ENCODE data around the gene SLC30A5. TPM values are rescaled to one million over a fixed set of nuclear protein-coding genes. Genes with fewer than 3 reads are reported as not detected.

The SLC30A5 gene
- total and polyA plus RNA-seq, 2 donors (not counting 1 experiment from before 2014, with no cell fraction given), result 12.5 to 35.8 TPM

DNA sequence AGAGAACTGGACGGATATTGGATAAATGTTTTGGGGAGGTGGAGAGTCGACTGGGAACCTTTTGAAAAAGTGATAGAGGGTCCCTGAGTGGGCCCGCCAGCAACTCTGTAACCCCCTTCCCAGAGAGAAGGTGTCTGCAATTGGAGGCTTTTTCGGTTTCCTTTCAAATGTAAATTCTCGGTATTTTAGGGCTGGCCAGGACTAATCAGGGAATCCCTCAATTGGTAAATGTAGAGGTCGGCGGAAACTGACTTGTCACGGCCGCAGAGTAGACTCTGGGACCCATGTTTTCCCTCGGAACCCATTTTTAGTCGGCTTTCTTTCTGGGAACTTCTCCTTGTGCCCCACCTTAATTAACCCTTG, 73.7 kb downstream of the SLC30A5 start:
- no peaks in the 10 kb centered on the region for H3K27me3 Mint-ChIP-seq
- intact Hi-C loops (cut with micrococcal nuclease), result loop anchor here (1.0 to 5.0 kb wide), 6 partner anchors 22 to 950 kb away; partner anchors contain the start of genes CENPH and PIK3R1
- Histone ChIP-seq H3K9ac (ENCODE audit: low read length) (peak overlapping the region; percentile 81), H3K27ac (ENCODE audit: low read length in 2 of 2) (peak overlapping the region; percentile 55 to 74), H3K36me3 (replicated peaks in 1 of 2; ENCODE audit: control extremely low read depth in 1 of 2, control insufficient read depth in 1 of 2, extremely low read depth in 1 of 2, insufficient read depth in 2 of 2, low read length in 1 of 2) (peaks cover 0 to 7% of the 10 kb centered on the region in 2 experiments), H4K20me1 (ENCODE audit: control insufficient read depth, insufficient read depth, low read length, poor library complexity, severe bottlenecking) (no peaks in the 10 kb centered on the region), H3K9me3 (ENCODE audit: control extremely low read depth in 1 of 3, control insufficient read depth in 2 of 3, insufficient read depth in 1 of 3, low read length in 2 of 3) (no peaks in the 10 kb centered on the region), H3K4me3 (ENCODE audit: control extremely low read depth in 1 of 5, extremely low read depth in 1 of 5, insufficient read depth in 1 of 5, low read depth in 2 of 5, low read length in 4 of 5) (peak overlapping the region; percentile 11 to 89 (median 84)), H3K27me3 (replicated peaks in 1 of 4; ENCODE audit: control extremely low read depth in 1 of 4, control insufficient read depth in 3 of 4, insufficient read depth in 4 of 4, low read length in 3 of 4) (no peaks in the 10 kb centered on the region), H3K4me1 (ENCODE audit: control insufficient read depth in 2 of 2, insufficient read depth in 2 of 2, low read length in 2 of 2) (peaks cover 10 to 17% of the 10 kb centered on the region in 2 donors), H3K4me2 (replicated peaks; ENCODE audit: low read depth, low read length, poor library complexity, severe bottlenecking) (peak overlapping the region; percentile 95), H3K79me2 (ENCODE audit: control insufficient read depth, insufficient read depth, low read length) (no peaks in the 10 kb centered on the region), H2AFZ (ENCODE audit: insufficient read depth, low read depth, low read length, poor library complexity, severe bottlenecking) (peak overlapping the region; percentile 98)
- TF ChIP-seq, protein P1, sequence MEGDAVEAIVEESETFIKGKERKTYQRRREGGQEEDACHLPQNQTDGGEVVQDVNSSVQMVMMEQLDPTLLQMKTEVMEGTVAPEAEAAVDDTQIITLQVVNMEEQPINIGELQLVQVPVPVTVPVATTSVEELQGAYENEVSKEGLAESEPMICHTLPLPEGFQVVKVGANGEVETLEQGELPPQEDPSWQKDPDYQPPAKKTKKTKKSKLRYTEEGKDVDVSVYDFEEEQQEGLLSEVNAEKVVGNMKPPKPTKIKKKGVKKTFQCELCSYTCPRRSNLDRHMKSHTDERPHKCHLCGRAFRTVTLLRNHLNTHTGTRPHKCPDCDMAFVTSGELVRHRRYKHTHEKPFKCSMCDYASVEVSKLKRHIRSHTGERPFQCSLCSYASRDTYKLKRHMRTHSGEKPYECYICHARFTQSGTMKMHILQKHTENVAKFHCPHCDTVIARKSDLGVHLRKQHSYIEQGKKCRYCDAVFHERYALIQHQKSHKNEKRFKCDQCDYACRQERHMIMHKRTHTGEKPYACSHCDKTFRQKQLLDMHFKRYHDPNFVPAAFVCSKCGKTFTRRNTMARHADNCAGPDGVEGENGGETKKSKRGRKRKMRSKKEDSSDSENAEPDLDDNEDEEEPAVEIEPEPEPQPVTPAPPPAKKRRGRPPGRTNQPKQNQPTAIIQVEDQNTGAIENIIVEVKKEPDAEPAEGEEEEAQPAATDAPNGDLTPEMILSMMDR (IDR thresholded peaks at IDR 0.05), result no peak
- no peak for TF ChIP-seq EZH2 (IDR thresholded peaks at IDR 0.05; ENCODE audit: borderline replicate concordance, insufficient read depth, low read depth, low read length, poor library complexity, severe bottlenecking)
- peak overlapping the region; percentile 95 for H3K27ac Mint-ChIP-seq
- peak overlapping the region; percentile 97 for H3K4me3 Mint-ChIP-seq
- ATAC-seq (ENCODE audit: low read depth) (no peak), DNase-seq (no peak)
- CTCF ChIA-PET, result interaction anchor here (0.5 to 1.8 kb wide), 2 partner anchors 74 to 77 kb away, joined by 3 to 7 read pairs; partner anchors contain the start of gene SLC30A5
- H3K4me1 Mint-ChIP-seq, result peaks cover 22% of the 10 kb centered on the region
- no peaks in the 10 kb centered on the region for H3K9me3 Mint-ChIP-seq (ENCODE audit: insufficient read depth)
- POLR2A ChIA-PET, result interaction anchor here (2.2 kb wide), 1 partner anchor 74 kb away, joined by 6 read pairs; the partner anchor contains the start of gene SLC30A5
- WGBS (ENCODE audit: insufficient coverage), result 2% methylated on average over 11 of the region's 11 CpGs

DNA sequence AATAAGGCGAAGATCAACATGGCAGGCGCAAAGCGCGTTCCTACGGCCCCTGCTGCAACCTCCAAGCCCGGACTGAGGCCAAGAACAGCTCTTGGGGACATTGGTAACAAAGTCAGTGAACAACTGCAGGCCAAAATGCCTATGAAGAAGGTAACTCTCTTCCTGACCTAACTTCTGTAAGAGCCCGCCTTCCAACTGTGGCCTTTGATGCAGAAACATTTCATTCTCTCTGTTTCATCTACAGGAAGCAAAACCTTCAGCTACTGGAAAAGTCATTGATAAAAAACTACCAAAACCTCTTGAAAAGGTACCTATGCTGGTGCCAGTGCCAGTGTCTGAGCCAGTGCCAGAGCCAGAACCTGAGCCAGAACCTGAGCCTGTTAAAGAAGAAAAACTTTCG, 74.1 kb downstream of the SLC30A5 start:
- Histone ChIP-seq H3K9me3 (ENCODE audit: control extremely low read depth in 1 of 3, control insufficient read depth in 2 of 3, insufficient read depth in 1 of 3, low read length in 2 of 3) (no peaks in the 10 kb centered on the region), H3K4me2 (replicated peaks; ENCODE audit: low read depth, low read length, poor library complexity, severe bottlenecking) (peak overlapping the region; percentile 95), H3K27ac (ENCODE audit: low read length in 2 of 2) (no peak overlapping the region), H3K36me3 (replicated peaks in 1 of 2; ENCODE audit: control extremely low read depth in 1 of 2, control insufficient read depth in 1 of 2, extremely low read depth in 1 of 2, insufficient read depth in 2 of 2, low read length in 1 of 2) (peaks cover 0 to 7% of the 10 kb centered on the region in 2 experiments), H3K4me3 (ENCODE audit: control extremely low read depth in 1 of 5, extremely low read depth in 1 of 5, insufficient read depth in 1 of 5, low read depth in 2 of 5, low read length in 4 of 5) (peak overlapping the region in 3 of 5 experiments; percentile 81 to 89 (median 84)), H2AFZ (ENCODE audit: insufficient read depth, low read depth, low read length, poor library complexity, severe bottlenecking) (peak overlapping the region; percentile 98), H3K27me3 (replicated peaks in 1 of 4; ENCODE audit: control extremely low read depth in 1 of 4, control insufficient read depth in 3 of 4, insufficient read depth in 4 of 4, low read length in 3 of 4) (no peaks in the 10 kb centered on the region), H3K4me1 (ENCODE audit: control insufficient read depth in 2 of 2, insufficient read depth in 2 of 2, low read length in 2 of 2) (peaks cover 10 to 17% of the 10 kb centered on the region in 2 donors), H3K9ac (ENCODE audit: low read length) (peak overlapping the region; percentile 81), H4K20me1 (ENCODE audit: control insufficient read depth, insufficient read depth, low read length, poor library complexity, severe bottlenecking) (no peaks in the 10 kb centered on the region), H3K79me2 (ENCODE audit: control insufficient read depth, insufficient read depth, low read length) (no peaks in the 10 kb centered on the region)
- Mint-ChIP-seq H3K9me3 (ENCODE audit: insufficient read depth) (no peaks in the 10 kb centered on the region), H3K4me1 (peaks cover 22% of the 10 kb centered on the region), H3K27ac (no peak overlapping the region), H3K27me3 (no peaks in the 10 kb centered on the region), H3K4me3 (peak overlapping the region; percentile 97)
- 56% methylated on average over 7 of the region's 8 CpGs for WGBS (ENCODE audit: insufficient coverage)
- ChIA-PET POLR2A (interaction anchor here (2.2 kb wide), 1 partner anchor 75 kb away, joined by 6 read pairs; the partner anchor contains the start of gene SLC30A5), CTCF (interaction anchor here (1.3 kb wide), 1 partner anchor 21 kb away, joined by 3 read pairs; no protein-coding TSS in a partner anchor)
- TF ChIP-seq EZH2 (IDR thresholded peaks at IDR 0.05; ENCODE audit: borderline replicate concordance, insufficient read depth, low read depth, low read length, poor library complexity, severe bottlenecking), result no peak
- TF ChIP-seq, protein P1 (IDR thresholded peaks at IDR 0.05), result no peak
- ATAC-seq (ENCODE audit: low read depth), result no peak
- DNase-seq, result no peak
- intact Hi-C loops (cut with micrococcal nuclease), result loop anchor here (1.0 to 5.0 kb wide), 6 partner anchors 21 to 951 kb away; partner anchors contain the start of genes CENPH and PIK3R1
